Measurements from ENCODE around the gene CLEC4M.

CLEC4M gene

GRCh38 chr19:7772752-7773291, 9.8 kb downstream of the CLEC4M start:
- TF ChIP-seq CTCF (IDR thresholded peaks at IDR 0.05; ENCODE audit: insufficient read depth, missing control alignments): no peak
- no peak for FAIRE-seq
- no peak for DNase-seq (ENCODE audit: insufficient read length, low spot score)

GRCh38 chr19:7773841-7774240, 10.8 kb downstream of the CLEC4M start:
- no peak for FAIRE-seq
- no peak for TF ChIP-seq CTCF (IDR thresholded peaks at IDR 0.05; ENCODE audit: insufficient read depth, missing control alignments)
- DNase-seq (ENCODE audit: insufficient read length, low spot score): no peak

GRCh38 chr19:7775761-7776160, 12.7 kb downstream of the CLEC4M start:
- no peak for TF ChIP-seq CTCF (IDR thresholded peaks at IDR 0.05; ENCODE audit: insufficient read depth, missing control alignments)
- FAIRE-seq (no peak), DNase-seq (ENCODE audit: insufficient read length, low spot score) (no peak)

GRCh38 chr19:7778081-7778480, 15.0 kb downstream of the CLEC4M start:
- TF ChIP-seq CTCF (IDR thresholded peaks at IDR 0.05; ENCODE audit: insufficient read depth, missing control alignments): no peak
- FAIRE-seq: no peak
- no peak for DNase-seq (ENCODE audit: insufficient read length, low spot score)

GRCh38 chr19:7779631-7780486, 16.8 kb downstream of the CLEC4M start:
- no peak for TF ChIP-seq CTCF (IDR thresholded peaks at IDR 0.05; ENCODE audit: insufficient read depth, missing control alignments)
- DNase-seq (ENCODE audit: insufficient read length, low spot score) (no peak), FAIRE-seq (no peak)

GRCh38 chr19:7781157-7781556, 18.1 kb downstream of the CLEC4M start:
- DNase-seq (ENCODE audit: insufficient read length, low spot score) (no peak), FAIRE-seq (no peak)
- no peak for TF ChIP-seq CTCF (IDR thresholded peaks at IDR 0.05; ENCODE audit: insufficient read depth, missing control alignments)

- TF ChIP-seq CTCF (IDR thresholded peaks at IDR 0.05; ENCODE audit: insufficient read depth, missing control alignments): no peak
- FAIRE-seq (no peak), DNase-seq (ENCODE audit: insufficient read length, low spot score) (no peak)
These were observed 21.0 kb downstream of the CLEC4M start for GRCh38 chr19:7783991-7784423.
